GM23338 (cell line): ENCODE measurements around the gene GABRR2. TPM values are rescaled to one million over a fixed set of nuclear protein-coding genes. Genes with fewer than 3 reads are reported as not detected.

ENCODE experiments used
- ATAC-seq: fragments of 200-7000 bp; cut with Tn5 transposase; 3 replicates; pipeline ENCODE4 v1.9.1; 2020
- DNase-seq: peaks from one replicate; pipeline ENCODE4 v3.0.0-alpha.2; 2015; ENCODE audit warnings: low spot score
- H2AFZ ChIP-seq: fragments of 200-600 bp; sonication (generic); 2 replicates; pipeline ENCODE4 v1.8.0; 2016; ENCODE audit warnings: antibody characterized with exemption, mild to moderate bottlenecking, moderate library complexity
- H3F3A ChIP-seq: fragments of 200-600 bp; sonication (generic); replicated peaks from 2 replicates; pipeline ENCODE4 v1.8.0; 2017; ENCODE audit warnings: antibody characterized with exemption, mixed run types, low read depth
- H3K27ac ChIP-seq: fragments of 200-600 bp; sonication (generic); 2 replicates; pipeline ENCODE4 v1.6.1; 2016; ENCODE audit warnings: low read depth
- H3K27me3 ChIP-seq: fragments of 200-600 bp; sonication (generic); 2 replicates; pipeline ENCODE4 v1.8.0; 2016; ENCODE audit warnings: mild to moderate bottlenecking, mixed run types, moderate library complexity; ENCODE audit not compliant: insufficient read depth
- H3K36me3 ChIP-seq: fragments of 200-600 bp; sonication (generic); 2 replicates; pipeline ENCODE4 v1.8.0; 2016; ENCODE audit warnings: mild to moderate bottlenecking; ENCODE audit not compliant: insufficient read depth
- H3K4me1 ChIP-seq: fragments of 200-600 bp; sonication (generic); 2 replicates; pipeline ENCODE4 v1.8.0; 2016; ENCODE audit warnings: mild to moderate bottlenecking, moderate library complexity; ENCODE audit not compliant: insufficient read depth
- H3K4me2 ChIP-seq: fragments of 200-600 bp; sonication (generic); 2 replicates; pipeline ENCODE4 v1.7.1; 2017; ENCODE audit warnings: mixed run types
- H3K4me3 ChIP-seq: fragments of 200-600 bp; sonication (generic); 2 replicates; pipeline ENCODE4 v1.6.1; 2016; ENCODE audit warnings: mixed run types
- H3K79me2 ChIP-seq: fragments of 200-600 bp; sonication (generic); replicated peaks from 2 replicates; pipeline ENCODE4 v1.8.0; 2017; ENCODE audit warnings: mild to moderate bottlenecking; ENCODE audit not compliant: insufficient read depth
- H3K9me2 ChIP-seq: fragments of 200-600 bp; sonication (generic); 2 replicates; pipeline ENCODE4 v1.8.0; 2017; ENCODE audit not compliant: insufficient read depth
- H4K20me1 ChIP-seq: fragments of 200-600 bp; sonication (generic); replicated peaks from 2 replicates; pipeline ENCODE4 v1.8.0; 2017; ENCODE audit warnings: mild to moderate bottlenecking; ENCODE audit not compliant: insufficient read depth
- H3K27ac Mint-ChIP-seq: 2 replicates; pipeline ENCODE4 v1.8.0; 2020; ENCODE audit warnings: inconsistent platforms, mild to moderate bottlenecking, moderate library complexity, mixed read lengths
- H3K27me3 Mint-ChIP-seq: 3 replicates; pipeline ENCODE4 v1.8.0; 2022; ENCODE audit warnings: low read depth, mild to moderate bottlenecking, moderate library complexity, mixed read lengths, inconsistent platforms; ENCODE audit not compliant: insufficient read depth, poor library complexity
- H3K36me3 Mint-ChIP-seq: 3 replicates; pipeline ENCODE4 v1.8.0; 2021; ENCODE audit warnings: low read depth, mild to moderate bottlenecking, inconsistent platforms, moderate library complexity, mixed read lengths
- H3K4me1 Mint-ChIP-seq: 3 replicates; pipeline ENCODE4 v1.8.0; 2020; ENCODE audit warnings: mild to moderate bottlenecking, inconsistent platforms, mixed read lengths
- H3K4me3 Mint-ChIP-seq: 3 replicates; pipeline ENCODE4 v1.8.0; 2021; ENCODE audit warnings: moderate library complexity, mild to moderate bottlenecking, inconsistent platforms, mixed read lengths
- H3K9me3 Mint-ChIP-seq: 3 replicates; pipeline ENCODE4 v1.8.0; 2020; ENCODE audit warnings: moderate library complexity, mild to moderate bottlenecking, inconsistent platforms, mixed read lengths
- EZH2 ChIP-seq: fragments of 200-600 bp; sonication (generic); IDR thresholded peaks from one replicate; pipeline ENCODE4 v1.8.0; 2017; ENCODE audit warnings: antibody characterized with exemption, mild to moderate bottlenecking, low read depth; ENCODE audit not compliant: unreplicated experiment
- EZH2phosphoT487 ChIP-seq: fragments of 200-600 bp; sonication (generic); IDR thresholded peaks from one replicate; pipeline ENCODE4 v1.8.1; 2018; ENCODE audit warnings: antibody characterized with exemption; ENCODE audit not compliant: unreplicated experiment
- JUNB ChIP-seq: IDR thresholded peaks from one replicate; pipeline ENCODE4 v1.6.1; 2016; ENCODE audit warnings: antibody characterized with exemption; ENCODE audit not compliant: unreplicated experiment
- NANOG ChIP-seq: IDR thresholded peaks from 2 replicates; pipeline ENCODE4 v1.6.1; 2016; ENCODE audit warnings: antibody characterized with exemption, borderline replicate concordance
- POLR2AphosphoS5 ChIP-seq: IDR thresholded peaks from 2 replicates; pipeline ENCODE4 v1.6.1; 2016; ENCODE audit warnings: antibody characterized with exemption, low read depth
- ZNF462 ChIP-seq: fragments of 250-450 bp; sonication (Bioruptor Pico); IDR thresholded peaks from 2 replicates; pipeline ENCODE4 v1.5.0; 2020; ENCODE audit warnings: mild to moderate bottlenecking, moderate library complexity
- polyA plus RNA-seq: library from polyadenylated mRNA; unstranded; fragments of >200 nt; fragmentation: Nextera tagmentation; extraction: Ambion mirVana; gene quantifications from 2 replicates; pipeline ENCODE4 v1.2.1, GENCODE V29; 2016
- total RNA-seq: library from RNA; depleted of rRNA; stranded (reverse); fragments of >200 nt; shearing (Covaris generic); gene quantifications from 2 replicates; pipeline ENCODE4 v1.2.3, GENCODE V29; 2014
- TF ChIP-seq, protein P1 (sequence below): IDR thresholded peaks from 2 replicates; pipeline ENCODE4 v1.6.1; 2016; ENCODE audit warnings: antibody characterized with exemption
- TF ChIP-seq, protein P2 (sequence below): IDR thresholded peaks from one replicate; pipeline ENCODE4 v1.6.1; 2018; ENCODE audit warnings: antibody characterized with exemption; ENCODE audit not compliant: unreplicated experiment
- TF ChIP-seq, protein P3 (sequence below), 2 experiments: fragments of 200-600 bp in 1 of 2; sonication (generic) in 1 of 2; conservative IDR thresholded peaks; 2 replicates each; pipeline versions ENCODE4 v1.5.1 to v1.6.1; 2016 to 2017; ENCODE audit warnings: antibody characterized with exemption in 2 of 2, low read depth in 2 of 2, mild to moderate bottlenecking in 2 of 2, moderate library complexity in 1 of 2

GABRR2 gene
- total and polyA plus RNA-seq, 2 experiments from 2014 or later, result not detected

DNA sequence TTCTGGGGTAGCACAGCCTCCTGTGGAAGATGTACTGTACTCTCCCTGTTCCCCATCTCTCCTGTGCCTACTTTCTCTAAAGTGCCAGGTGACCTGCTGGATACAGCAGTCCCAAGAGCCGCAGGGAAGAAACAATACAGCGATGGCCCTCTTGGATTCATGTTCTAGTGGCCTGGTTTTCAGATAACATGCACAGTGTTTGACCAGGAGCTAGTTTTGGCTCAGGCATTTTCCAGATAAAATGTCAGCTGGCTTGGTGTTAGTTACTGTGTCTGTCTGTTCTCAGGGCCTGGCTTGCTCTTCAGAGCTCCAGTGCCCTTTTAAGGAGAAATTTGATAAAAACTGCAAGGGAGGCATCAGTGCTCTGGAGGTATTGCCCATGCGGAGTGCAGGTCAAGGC lies 41.3 kb downstream of the GABRR2 start (continued):
- no peak for TF ChIP-seq ZNF462
- TF ChIP-seq EZH2phosphoT487, result no peak
- TF ChIP-seq JUNB, result no peak

GRCh38 chr6:89272596-89272995 lies 42.5 kb downstream of the GABRR2 start:
- H3K9me2 ChIP-seq, result no peaks in the 10 kb centered on the region
- ATAC-seq, result no peak
- no peaks in the 10 kb centered on the region for H3K79me2 ChIP-seq
- DNase-seq, result no peak
- Mint-ChIP-seq H3K27ac (no peak overlapping the region), H3K36me3 (no peaks in the 10 kb centered on the region), H3K4me3 (no peak overlapping the region), H3K4me1 (no peaks in the 10 kb centered on the region; the same call in 2 of the 3 replicates), H3K9me3 (no peaks in the 10 kb centered on the region), H3K27me3 (peaks cover 13% of the 10 kb centered on the region)
- no peaks in the 10 kb centered on the region for H3F3A ChIP-seq
- no peak overlapping the region for H2AFZ ChIP-seq
- H4K20me1 ChIP-seq, result no peaks in the 10 kb centered on the region
- H3K4me2 ChIP-seq, result no peak overlapping the region
- H3K4me3 ChIP-seq, result no peak overlapping the region
- H3K4me1 ChIP-seq, result no peaks in the 10 kb centered on the region
- no peaks in the 10 kb centered on the region for H3K27me3 ChIP-seq
- H3K36me3 ChIP-seq, result no peaks in the 10 kb centered on the region
- no peak overlapping the region for H3K27ac ChIP-seq
- TF ChIP-seq, protein P1, sequence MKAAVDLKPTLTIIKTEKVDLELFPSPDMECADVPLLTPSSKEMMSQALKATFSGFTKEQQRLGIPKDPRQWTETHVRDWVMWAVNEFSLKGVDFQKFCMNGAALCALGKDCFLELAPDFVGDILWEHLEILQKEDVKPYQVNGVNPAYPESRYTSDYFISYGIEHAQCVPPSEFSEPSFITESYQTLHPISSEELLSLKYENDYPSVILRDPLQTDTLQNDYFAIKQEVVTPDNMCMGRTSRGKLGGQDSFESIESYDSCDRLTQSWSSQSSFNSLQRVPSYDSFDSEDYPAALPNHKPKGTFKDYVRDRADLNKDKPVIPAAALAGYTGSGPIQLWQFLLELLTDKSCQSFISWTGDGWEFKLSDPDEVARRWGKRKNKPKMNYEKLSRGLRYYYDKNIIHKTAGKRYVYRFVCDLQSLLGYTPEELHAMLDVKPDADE, result no peak
- no peak for TF ChIP-seq POLR2AphosphoS5
- no peak for TF ChIP-seq JUNB
- TF ChIP-seq EZH2phosphoT487, result no peak
- no peak for TF ChIP-seq EZH2
- TF ChIP-seq, protein P2, sequence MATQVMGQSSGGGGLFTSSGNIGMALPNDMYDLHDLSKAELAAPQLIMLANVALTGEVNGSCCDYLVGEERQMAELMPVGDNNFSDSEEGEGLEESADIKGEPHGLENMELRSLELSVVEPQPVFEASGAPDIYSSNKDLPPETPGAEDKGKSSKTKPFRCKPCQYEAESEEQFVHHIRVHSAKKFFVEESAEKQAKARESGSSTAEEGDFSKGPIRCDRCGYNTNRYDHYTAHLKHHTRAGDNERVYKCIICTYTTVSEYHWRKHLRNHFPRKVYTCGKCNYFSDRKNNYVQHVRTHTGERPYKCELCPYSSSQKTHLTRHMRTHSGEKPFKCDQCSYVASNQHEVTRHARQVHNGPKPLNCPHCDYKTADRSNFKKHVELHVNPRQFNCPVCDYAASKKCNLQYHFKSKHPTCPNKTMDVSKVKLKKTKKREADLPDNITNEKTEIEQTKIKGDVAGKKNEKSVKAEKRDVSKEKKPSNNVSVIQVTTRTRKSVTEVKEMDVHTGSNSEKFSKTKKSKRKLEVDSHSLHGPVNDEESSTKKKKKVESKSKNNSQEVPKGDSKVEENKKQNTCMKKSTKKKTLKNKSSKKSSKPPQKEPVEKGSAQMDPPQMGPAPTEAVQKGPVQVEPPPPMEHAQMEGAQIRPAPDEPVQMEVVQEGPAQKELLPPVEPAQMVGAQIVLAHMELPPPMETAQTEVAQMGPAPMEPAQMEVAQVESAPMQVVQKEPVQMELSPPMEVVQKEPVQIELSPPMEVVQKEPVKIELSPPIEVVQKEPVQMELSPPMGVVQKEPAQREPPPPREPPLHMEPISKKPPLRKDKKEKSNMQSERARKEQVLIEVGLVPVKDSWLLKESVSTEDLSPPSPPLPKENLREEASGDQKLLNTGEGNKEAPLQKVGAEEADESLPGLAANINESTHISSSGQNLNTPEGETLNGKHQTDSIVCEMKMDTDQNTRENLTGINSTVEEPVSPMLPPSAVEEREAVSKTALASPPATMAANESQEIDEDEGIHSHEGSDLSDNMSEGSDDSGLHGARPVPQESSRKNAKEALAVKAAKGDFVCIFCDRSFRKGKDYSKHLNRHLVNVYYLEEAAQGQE, result no peak
- TF ChIP-seq, protein P3, sequence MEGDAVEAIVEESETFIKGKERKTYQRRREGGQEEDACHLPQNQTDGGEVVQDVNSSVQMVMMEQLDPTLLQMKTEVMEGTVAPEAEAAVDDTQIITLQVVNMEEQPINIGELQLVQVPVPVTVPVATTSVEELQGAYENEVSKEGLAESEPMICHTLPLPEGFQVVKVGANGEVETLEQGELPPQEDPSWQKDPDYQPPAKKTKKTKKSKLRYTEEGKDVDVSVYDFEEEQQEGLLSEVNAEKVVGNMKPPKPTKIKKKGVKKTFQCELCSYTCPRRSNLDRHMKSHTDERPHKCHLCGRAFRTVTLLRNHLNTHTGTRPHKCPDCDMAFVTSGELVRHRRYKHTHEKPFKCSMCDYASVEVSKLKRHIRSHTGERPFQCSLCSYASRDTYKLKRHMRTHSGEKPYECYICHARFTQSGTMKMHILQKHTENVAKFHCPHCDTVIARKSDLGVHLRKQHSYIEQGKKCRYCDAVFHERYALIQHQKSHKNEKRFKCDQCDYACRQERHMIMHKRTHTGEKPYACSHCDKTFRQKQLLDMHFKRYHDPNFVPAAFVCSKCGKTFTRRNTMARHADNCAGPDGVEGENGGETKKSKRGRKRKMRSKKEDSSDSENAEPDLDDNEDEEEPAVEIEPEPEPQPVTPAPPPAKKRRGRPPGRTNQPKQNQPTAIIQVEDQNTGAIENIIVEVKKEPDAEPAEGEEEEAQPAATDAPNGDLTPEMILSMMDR (conservative IDR thresholded peaks at IDR 0.05; ENCODE audit: low read depth in 2 of 2), result no peak
- no peak for TF ChIP-seq NANOG
